ENCODE data around the gene TBX6.
A peak's percentile ranks its signal among the peaks of the same experiment; 100 is the strongest.
"Not testable (repeated sequence)": the region's sequence is repeated elsewhere in the genome, so short reads cannot be mapped to it uniquely, and the experiment has no call there.

TBX6 gene

GRCh38 chr16:30091474-30092372 is at the start of gene TBX6:
TBX6 (minus strand) TSS chr16:30091924; CDS start chr16:30091193, 731 bp downstream.
- DNase-seq (ENCODE audit: low read depth in 2 of 2), result peak; percentile 86 to 91

- DNase-seq (ENCODE audit: low read depth in 2 of 2), result no peak
These were observed 48.1 kb upstream of the TBX6 start for GRCh38 chr16:30139583-30140481.

GRCh38 chr16:30137897-30138296 is 46.2 kb upstream of the TBX6 start:
- DNase-seq (ENCODE audit: low read depth in 2 of 2), result no peak

- no peak for DNase-seq (ENCODE audit: low read depth in 2 of 2)
These were observed 45.4 kb upstream of the TBX6 start for GRCh38 chr16:30136971-30137605.

GRCh38 chr16:30132591-30132990 is 40.9 kb upstream of the TBX6 start:
- DNase-seq (ENCODE audit: low read depth in 2 of 2), result no peak

DNA sequence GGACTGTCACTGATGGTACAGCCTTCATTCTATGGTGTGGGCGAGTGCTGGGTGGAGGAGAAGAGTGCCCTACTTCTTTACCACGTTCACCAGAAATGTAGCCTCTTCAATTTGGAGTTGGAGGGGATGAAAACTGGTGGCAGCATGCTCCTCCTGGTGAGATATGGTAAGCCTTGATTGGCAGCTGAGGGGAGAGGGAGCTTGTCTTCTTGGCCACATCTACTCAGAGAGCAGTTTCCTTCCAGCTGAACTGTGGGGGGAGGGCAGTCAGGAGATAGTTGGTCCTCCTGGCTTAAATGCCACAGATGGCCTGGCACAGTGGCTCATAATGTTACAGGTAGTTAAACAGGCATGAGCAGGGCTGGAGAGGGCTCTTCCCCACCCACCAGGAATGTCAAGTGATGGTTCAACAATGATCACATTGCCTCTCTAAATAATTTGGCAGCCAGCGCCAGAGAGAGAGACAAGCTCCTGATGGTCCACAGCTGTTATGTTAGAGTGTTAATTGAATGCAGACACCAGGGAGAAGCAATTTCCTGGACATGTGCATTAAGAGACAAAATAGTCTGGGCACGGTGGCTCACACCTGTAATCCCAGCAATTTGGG is 40.2 kb upstream of the TBX6 start:
- no peak for DNase-seq (ENCODE audit: low read depth in 2 of 2)

GRCh38 chr16:30127993-30128392 is 36.3 kb upstream of the TBX6 start:
- no peak for DNase-seq (ENCODE audit: low read depth in 2 of 2)

DNA sequence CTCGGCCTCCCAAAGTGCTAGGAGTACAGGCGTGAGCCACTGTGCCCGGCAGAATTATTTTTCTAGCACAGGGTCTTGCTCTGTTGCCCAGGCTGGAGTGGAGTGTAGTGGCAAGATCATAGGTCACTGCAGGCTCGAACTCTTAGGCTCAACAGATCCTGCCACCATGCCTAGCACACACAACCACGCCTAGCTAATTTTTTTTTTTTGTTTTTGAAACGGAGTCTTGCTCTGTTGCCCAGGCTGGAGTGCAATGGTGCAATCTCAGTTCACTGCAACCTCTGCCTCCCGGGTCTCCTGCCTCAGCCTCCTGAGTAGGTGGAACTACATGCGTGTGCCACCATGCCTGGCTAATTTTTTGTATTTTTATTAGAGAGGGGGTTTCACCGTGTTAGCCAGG is 34.0 kb upstream of the TBX6 start:
- DNase-seq (ENCODE audit: low read depth in 2 of 2), result not testable (repeated sequence)

GRCh38 chr16:30124985-30125379 is 33.3 kb upstream of the TBX6 start:
- no peak for DNase-seq (ENCODE audit: low read depth in 2 of 2)

DNA sequence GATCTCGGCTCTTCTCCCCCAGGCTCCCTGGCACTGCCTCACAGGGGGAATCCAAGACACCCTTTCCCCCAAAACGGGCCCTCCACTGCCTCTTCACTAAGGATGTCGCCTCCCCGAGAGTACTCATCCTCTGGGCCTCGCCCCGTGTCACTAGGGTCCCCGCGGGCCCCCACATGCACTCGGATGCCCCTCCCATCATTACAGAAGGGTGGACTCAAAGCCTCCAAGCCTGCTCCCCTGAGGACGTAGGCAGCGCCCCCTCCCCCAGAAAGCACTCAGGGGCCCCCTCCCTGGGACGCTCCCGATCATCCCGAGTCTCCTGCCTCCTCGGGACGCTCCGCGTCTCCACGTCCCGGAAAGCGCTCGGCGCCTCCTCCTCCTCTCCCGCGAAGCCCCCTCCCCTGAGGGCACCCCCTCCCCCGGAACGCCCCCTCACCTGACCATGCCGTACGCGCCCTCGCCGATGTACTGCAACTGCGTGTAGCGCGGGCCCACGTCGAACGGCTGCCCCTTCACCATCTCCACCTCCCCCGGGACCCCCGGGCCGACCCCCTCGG is 31.0 kb upstream of the TBX6 start:
- DNase-seq (ENCODE audit: low read depth in 2 of 2), result no peak

DNA sequence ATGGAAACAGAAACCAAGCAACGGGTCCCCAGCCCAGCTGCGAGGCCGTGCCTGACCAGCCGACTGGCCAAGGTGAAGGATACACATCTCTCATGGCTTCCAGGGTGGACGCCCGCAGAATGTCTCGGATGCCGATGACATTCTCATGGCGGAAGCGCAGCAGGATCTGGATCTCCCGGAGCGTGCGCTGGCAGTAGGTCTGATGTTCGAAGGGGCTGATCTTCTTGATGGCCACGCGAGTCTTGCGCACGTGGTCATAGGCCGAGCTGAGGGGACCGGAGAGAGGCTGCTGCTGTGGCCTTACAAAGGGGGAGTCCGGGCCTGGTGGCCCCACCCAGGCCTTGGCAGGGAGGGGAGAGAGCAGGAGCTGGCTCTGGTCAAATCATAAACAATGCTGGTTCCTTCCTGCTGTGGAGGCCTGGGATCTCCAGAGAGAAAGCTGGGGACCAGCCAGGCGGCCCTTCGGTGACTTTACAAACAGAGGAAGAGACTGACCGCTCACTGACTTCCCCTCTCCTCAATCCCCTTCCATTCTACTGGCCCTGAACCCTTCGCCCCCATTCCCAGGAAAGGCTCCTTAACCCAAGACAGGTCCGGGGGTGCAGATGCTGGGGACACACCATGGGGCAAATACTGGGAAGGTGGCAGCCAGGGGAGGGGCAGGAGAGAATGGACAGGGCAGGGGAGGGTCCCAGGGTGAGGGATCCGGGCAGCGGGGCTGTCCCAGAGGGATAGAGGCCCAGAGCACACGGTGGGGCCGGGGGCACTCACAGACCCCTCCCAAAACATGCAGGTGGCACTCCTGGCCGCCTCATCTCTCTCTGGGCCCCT is 30.2 kb upstream of the TBX6 start:
- no peak for DNase-seq (ENCODE audit: low read depth in 2 of 2)

- no peak for DNase-seq (ENCODE audit: low read depth in 2 of 2)
These were observed 28.8 kb upstream of the TBX6 start for GRCh38 chr16:30120340-30121105.

GRCh38 chr16:30119428-30119827 is 27.7 kb upstream of the TBX6 start:
- no peak for DNase-seq (ENCODE audit: low read depth in 2 of 2)

DNA sequence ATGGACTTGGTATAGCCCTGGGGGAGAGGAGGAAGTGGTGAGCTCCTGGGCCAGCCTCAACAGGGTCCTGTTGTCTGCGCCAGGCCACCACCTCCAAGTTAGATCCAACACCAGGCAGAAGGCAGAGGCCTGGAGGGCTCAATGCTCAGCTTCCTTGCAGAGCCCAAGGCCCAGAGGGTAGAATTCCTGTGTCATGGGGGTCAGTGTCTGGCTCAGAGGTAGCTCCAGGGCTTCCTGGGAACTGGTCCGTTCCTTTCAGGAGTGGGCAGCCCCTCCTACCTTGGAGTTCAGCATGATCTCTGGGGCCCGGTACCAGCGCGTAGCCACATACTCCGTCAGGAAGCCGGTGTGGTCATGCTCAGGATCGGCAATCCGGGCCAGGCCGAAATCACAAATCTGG is 26.0 kb upstream of the TBX6 start:
- DNase-seq (ENCODE audit: low read depth in 2 of 2), result no peak

- no peak for DNase-seq (ENCODE audit: low read depth in 2 of 2)
These were observed 24.8 kb upstream of the TBX6 start for GRCh38 chr16:30116291-30117207.

- no peak for DNase-seq (ENCODE audit: low read depth in 2 of 2)
These were observed 23.5 kb upstream of the TBX6 start for GRCh38 chr16:30115238-30115637.

- DNase-seq (ENCODE audit: low read depth in 2 of 2), result not testable (repeated sequence)
These were observed 23.1 kb upstream of the TBX6 start for GRCh38 chr16:30114833-30115232.

GRCh38 chr16:30114411-30114810 is 22.7 kb upstream of the TBX6 start:
- DNase-seq (ENCODE audit: low read depth in 2 of 2), result no peak
